GM12801 (cell line): ENCODE data around the gene FGF11.

Experiments
- CTCF ChIP-seq: IDR thresholded peaks from one replicate; pipeline ENCODE4 v1.5.1; 2011; ENCODE audit warnings: control low read depth; ENCODE audit not compliant: insufficient read length; ENCODE audit errors: extremely low read depth

The FGF11 gene

GRCh38 chr17:7396147-7396546, 43.2 kb upstream of the FGF11 start:
- TF ChIP-seq CTCF = no peak

- no peak for TF ChIP-seq CTCF
These were observed 40.7 kb upstream of the FGF11 start for GRCh38 chr17:7398612-7399011.

DNA sequence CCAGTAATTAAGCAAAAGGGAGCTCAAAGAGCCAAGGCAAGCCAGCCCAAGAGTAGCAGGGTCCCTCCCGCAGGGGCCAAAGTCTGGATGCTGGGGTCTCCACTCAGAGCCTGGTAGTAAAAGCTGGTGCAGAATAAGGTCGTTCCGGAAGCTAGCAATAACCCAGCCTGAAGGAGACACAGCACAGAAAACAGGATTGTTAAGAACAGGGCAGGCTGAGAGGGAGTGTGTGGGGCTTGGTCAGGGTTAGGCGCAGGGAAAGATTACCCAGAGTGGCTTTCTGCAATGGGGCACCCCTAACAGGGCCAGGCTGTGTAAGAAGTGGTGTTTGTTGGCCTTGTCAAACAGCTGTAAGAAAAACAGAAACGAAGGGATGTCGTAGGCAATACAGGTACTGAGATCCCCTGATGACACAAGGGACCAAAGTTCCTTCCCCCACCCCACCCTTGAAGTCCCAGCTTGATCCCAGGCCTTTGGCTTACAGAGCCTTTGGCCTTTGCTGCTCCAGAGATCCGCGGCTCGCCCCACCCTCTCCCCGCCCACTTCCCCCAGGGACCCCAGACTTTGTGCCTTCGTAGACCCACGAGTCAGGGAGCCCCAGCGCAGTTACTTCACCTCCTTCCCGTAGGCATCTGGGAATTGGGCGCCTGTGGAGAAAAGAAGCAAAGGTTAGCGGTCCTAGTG, 36.1 kb upstream of the FGF11 start:
- TF ChIP-seq CTCF = no peak

DNA sequence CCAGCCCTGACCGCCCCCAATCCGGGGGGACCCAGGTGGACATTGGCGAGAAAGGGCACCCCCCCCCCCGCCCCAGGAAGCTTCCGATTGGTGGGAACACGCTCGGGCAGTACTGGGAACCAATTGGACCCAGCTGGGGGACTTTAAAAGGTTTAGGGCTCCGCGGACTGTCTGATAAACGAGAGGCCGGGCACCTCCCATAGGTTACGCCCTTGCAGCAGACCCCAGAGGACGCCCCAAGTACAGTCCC, 35.7 kb upstream of the FGF11 start:
- TF ChIP-seq CTCF = no peak

DNA sequence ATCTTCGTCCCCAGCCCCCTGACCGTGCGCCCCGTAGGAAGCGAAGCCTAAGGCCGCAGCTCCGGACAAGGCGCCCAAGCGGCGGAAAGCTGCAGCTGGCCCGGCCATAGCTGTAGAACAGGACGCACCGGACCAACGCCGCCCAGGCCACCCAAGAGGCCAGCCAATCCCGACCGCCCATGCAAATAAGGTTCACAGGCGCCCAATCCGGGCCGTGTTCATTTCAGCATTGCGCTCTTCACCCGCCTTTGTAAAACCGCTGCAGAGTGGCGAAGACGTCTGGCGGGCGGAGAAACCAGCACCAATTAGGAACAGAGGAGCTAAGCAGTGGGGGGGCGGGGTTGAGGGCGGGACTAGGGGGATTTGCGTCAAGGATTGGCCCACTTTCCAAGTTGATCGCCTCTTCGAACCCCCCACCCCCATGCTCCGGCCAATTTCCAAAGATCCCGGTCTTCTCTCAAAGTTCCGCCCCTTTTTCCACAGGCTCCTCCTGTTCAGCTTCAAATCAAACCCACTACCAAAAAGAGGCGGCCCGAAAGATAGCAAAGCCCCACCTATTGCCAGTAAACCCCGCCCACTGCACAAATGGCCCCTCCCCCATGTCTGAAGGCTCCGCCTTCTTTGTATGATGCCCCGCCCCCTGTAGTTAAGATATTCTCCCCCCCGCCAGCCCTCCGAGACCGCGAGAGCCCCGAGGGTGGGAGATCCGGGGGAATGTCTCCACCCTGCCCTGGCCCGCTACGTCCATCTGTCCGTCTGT, 35.2 kb upstream of the FGF11 start, which contains the start of gene TMEM256:
TSS of gene TMEM256 (minus strand) at position 121 of the 760 bp plus-strand sequence. CDS start at position 108, 13 bp downstream.
- TF ChIP-seq CTCF = no peak

GRCh38 chr17:7404737-7405349, 34.5 kb upstream of the FGF11 start:
- no peak for TF ChIP-seq CTCF

GRCh38 chr17:7405350-7406234, 33.7 kb upstream of the FGF11 start:
- TF ChIP-seq CTCF = no peak
